ENCODE results near the gene MCOLN2.
A peak's percentile ranks its signal among the peaks of the same experiment; 100 is the strongest.

Gene MCOLN2

GRCh38 chr1:84985365-84985764 lies 11.5 kb downstream of the MCOLN2 start:
- no peak for DNase-seq (ENCODE audit: low read depth)

GRCh38 chr1:84982395-84982794 lies 14.5 kb downstream of the MCOLN2 start:
- no peak for DNase-seq (ENCODE audit: low read depth)

- DNase-seq (ENCODE audit: low read depth), result no peak
Observed at GRCh38 chr1:84975035-84975434, 21.9 kb downstream of the MCOLN2 start.

- DNase-seq (ENCODE audit: low read depth), result no peak
Observed at GRCh38 chr1:84973498-84974334, 23.2 kb downstream of the MCOLN2 start.

GRCh38 chr1:84972377-84972987 lies 24.4 kb downstream of the MCOLN2 start:
- DNase-seq (ENCODE audit: low read depth), result no peak

GRCh38 chr1:84971957-84972356 lies 25.0 kb downstream of the MCOLN2 start:
- no peak for DNase-seq (ENCODE audit: low read depth)

GRCh38 chr1:84969489-84970250 lies 27.2 kb downstream of the MCOLN2 start:
- no peak for DNase-seq (ENCODE audit: low read depth)

- no peak for DNase-seq (ENCODE audit: low read depth)
Observed at GRCh38 chr1:84968865-84969264, 28.0 kb downstream of the MCOLN2 start.

GRCh38 chr1:84968101-84968500 lies 28.8 kb downstream of the MCOLN2 start:
- no peak for DNase-seq (ENCODE audit: low read depth)

GRCh38 chr1:84967666-84968065 lies 29.2 kb downstream of the MCOLN2 start:
- no peak for DNase-seq (ENCODE audit: low read depth)

- DNase-seq (ENCODE audit: low read depth), result no peak
Observed at GRCh38 chr1:84963021-84963420, 33.9 kb downstream of the MCOLN2 start.

- DNase-seq (ENCODE audit: low read depth), result no peak
Observed at GRCh38 chr1:84961316-84961715, 35.6 kb downstream of the MCOLN2 start.

- DNase-seq (ENCODE audit: low read depth), result no peak
Observed at GRCh38 chr1:84960371-84960770, 36.5 kb downstream of the MCOLN2 start.

- DNase-seq (ENCODE audit: low read depth), result no peak
Observed at GRCh38 chr1:84959294-84959693, 37.6 kb downstream of the MCOLN2 start.

GRCh38 chr1:84957966-84958365 lies 38.9 kb downstream of the MCOLN2 start:
- no peak for DNase-seq (ENCODE audit: low read depth)

- no peak for DNase-seq (ENCODE audit: low read depth)
Observed at GRCh38 chr1:84956655-84957054, 40.3 kb downstream of the MCOLN2 start.

- no peak for DNase-seq (ENCODE audit: low read depth)
Observed at GRCh38 chr1:84956097-84956496, 40.8 kb downstream of the MCOLN2 start.

- no peak for DNase-seq (ENCODE audit: low read depth)
Observed at GRCh38 chr1:84949664-84950063, 47.2 kb downstream of the MCOLN2 start.

GRCh38 chr1:84947536-84948410 lies 49.1 kb downstream of the MCOLN2 start:
- DNase-seq (ENCODE audit: low read depth), result no peak

GRCh38 chr1:84946631-84947030 lies 50.3 kb downstream of the MCOLN2 start:
- no peak for DNase-seq (ENCODE audit: low read depth)

GRCh38 chr1:84944767-84945486 lies 52.0 kb downstream of the MCOLN2 start:
- DNase-seq (ENCODE audit: low read depth), result peak; percentile 40
